Fibroblast of peridontal ligament (primary cell): ENCODE results near the gene RASGEF1B.

Experiments used
- DNase-seq: peaks from one replicate; pipeline ENCODE4 v3.0.0-alpha.2; 2010; ENCODE audit errors: extremely low read depth

RASGEF1B gene

GRCh38 chr4:81471588-81472280 is at the start of gene RASGEF1B:
Gene RASGEF1B, minus strand, starts transcription at chr4:81471907. Its CDS starts 12,399 bp downstream, at chr4:81459508.
- DNase-seq = peak; percentile 22

DNA sequence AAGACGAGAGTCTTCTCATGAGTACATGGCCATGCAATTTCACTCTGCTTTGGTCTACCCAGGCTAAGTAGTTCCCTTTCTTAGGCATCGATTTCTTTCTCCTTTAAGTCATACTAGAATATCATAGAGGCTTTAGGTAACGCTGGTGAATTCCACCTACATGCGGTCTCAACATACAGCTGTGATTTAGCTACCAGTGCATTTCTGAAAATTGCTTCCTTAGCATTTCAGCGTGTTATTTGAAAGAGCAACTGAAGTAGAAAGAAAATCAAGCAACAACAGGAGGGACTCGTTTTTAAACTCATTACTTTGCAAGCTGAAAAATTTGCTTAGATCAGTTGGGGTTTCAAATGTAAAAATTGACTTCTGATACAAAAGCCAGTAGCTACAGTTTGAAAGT is 48.1 kb upstream of the RASGEF1B start:
- DNase-seq = no peak

DNA sequence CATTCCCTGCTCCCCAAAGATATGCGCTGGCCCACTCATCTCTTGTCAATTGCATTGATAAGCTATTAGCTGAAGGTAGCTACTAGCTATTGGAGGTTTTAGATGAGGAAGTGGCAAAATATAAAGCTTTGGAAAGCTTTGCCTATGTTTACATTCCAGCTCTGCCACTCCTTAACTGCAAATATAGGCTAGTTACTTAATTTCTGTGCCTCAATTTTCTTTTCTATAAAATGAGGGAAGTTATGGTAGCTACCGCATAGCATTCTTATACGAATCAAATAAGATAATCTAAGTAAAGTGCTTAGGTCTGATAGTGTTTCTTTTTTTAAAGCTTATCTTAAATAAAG is 47.7 kb upstream of the RASGEF1B start:
- no peak for DNase-seq

DNA sequence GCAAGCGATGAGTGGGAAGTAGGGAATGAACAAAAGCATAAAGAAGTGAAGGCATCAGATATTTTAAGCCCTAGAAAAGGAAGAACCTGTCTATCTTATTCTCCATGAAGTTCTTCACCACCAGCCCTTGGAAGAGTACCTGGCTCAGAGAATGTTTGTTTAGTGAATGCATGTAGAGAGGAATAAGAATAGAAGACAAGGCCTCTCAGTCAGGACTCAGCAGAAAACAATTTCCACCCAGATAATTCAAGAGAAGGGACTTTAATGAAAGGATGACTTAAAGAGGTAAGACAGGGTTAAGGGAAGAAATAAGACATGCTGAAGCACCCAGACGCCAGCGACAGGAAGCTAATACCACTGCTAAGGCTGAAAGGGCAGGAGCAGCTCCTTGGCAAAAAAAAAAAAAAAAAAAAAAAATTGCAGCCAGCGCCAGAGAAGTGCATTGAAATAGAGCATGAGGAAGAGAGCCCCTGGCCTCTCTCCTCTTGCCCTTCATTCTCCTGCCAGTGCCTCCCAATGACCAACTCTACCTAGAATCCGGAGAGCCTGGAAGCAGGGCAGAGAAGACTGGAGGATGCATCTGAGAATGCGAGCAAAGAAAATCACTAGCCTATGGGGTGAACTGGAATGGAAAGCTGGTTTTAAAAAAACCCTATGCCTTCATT is 47.2 kb upstream of the RASGEF1B start:
- no peak for DNase-seq

DNA sequence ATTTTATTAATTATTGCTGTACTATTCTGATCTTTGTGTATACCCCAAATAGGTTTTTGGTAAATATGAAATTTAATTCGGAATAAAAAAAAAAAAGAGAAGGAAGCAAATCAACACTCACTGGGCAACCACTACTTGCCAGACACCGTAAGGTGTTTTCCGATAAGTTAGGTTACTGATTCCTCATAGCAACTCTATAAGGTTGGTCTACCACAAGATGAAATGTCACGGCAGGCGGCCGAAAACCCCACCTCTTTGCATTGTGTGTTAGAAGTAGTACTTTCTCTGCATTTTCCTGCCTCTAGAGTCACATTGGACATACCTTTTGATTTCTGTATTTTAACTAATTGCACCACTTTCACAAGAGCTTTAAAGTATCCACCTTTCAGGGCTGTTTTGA is 44.5 kb upstream of the RASGEF1B start:
- DNase-seq = no peak

GRCh38 chr4:81512757-81513501 is 41.2 kb upstream of the RASGEF1B start:
- no peak for DNase-seq

- DNase-seq = no peak
These were observed 40.5 kb upstream of the RASGEF1B start for GRCh38 chr4:81512001-81512756.

DNA sequence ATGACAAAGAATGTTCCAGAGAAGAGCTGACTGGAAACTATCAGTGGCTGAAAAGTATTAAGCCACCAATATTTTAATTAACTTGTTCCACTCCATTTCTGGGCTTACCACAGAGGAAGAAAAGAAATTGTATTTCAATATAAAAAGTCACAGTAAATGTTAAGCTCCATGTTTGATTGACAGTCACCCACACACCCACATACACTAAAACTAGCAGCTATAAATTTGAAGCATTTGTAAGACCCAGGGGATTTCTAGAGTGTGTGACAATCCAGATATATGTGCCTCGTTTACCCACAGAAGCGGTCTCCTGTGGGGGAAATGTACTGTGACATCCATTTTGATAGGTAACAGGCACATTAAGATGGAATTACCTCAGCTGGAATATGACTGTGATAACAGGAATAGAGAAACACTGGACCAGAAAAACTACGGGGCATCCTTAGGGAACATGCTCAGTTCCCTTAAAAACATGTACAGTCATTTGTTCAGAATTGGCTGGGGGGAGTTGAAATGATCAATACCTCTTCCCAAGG is 39.0 kb upstream of the RASGEF1B start:
- no peak for DNase-seq

DNA sequence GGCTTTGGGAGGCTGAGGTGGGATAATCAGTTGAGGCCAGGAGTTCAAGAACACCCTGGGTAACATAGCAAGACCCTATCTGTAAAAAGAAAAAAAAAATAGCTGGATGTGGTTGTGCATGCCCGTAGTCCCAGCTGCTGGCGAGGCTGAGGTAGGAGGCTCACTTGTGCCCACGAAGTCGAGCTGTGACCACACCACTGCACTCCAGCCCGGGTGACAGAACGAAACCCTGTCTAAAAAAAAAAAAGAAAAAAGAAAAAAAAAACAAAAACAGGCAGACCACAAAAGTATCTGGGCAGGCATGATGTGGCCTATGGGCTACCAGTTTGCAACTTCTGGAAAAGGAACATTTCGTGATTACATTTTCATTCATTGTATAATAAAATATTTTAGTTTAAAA is 38.1 kb upstream of the RASGEF1B start:
- DNase-seq = no peak

DNA sequence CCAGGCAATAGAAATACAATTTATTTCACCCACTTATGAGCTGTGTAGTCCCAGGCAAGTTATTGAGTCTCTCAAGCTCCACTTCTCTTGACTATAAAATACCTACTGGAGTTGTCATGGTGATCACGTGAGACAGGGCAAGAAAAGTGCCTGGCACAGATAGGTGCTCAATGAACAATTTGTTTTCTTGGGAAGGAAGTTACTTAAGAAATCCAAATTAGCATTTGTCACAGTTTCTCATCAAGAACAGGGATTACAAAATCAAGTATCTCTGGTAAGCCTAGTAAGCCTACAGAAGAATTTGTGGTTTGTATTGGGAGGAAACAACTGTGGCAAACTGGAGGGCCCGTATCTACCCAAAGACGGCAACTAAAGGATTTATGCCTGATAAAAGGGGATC is 37.5 kb upstream of the RASGEF1B start:
- no peak for DNase-seq

- no peak for DNase-seq
These were observed 36.9 kb upstream of the RASGEF1B start for GRCh38 chr4:81508411-81509185.

GRCh38 chr4:81507530-81507929 is 35.8 kb upstream of the RASGEF1B start:
- DNase-seq = no peak

GRCh38 chr4:81506731-81507130 is 35.0 kb upstream of the RASGEF1B start:
- no peak for DNase-seq

GRCh38 chr4:81505726-81506125 is 34.0 kb upstream of the RASGEF1B start:
- DNase-seq = no peak

GRCh38 chr4:81505004-81505598 is 33.4 kb upstream of the RASGEF1B start:
- DNase-seq = no peak

DNA sequence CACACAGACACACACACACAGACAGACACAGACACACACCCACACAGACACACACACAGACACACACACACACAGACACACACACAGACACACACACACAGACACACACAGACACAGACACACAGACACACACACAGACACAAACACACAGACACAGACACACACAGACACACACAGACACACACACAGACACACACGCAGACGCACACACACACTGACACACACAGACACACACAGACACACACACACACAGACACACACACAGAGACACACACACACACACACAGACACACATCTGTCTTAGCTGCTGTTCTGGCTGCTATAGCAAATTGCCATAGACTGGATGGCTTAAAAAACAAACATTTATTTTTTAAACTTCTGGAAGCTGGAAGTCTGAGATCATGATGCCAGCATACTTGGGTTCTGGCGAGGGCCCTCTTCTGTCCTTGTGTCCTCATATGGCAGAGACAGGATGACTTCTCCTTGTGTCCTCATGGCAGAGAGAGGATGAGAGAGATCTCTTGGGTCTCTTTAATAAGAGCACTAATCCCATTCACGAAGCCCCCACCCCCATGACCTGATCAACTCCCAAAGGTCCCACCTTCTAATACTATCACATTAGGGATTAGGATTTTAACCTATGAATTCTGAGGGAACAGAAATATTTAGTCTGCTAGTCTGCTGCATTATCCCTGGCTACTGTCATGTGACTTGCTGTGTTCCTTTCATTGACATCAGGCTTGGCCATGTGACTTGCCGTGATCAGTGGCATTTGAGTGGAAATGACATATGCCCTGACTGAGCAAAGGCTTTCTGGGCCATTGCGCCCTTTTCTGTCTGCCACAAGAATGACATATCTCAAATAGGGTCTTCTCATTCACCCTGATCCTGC is 32.7 kb upstream of the RASGEF1B start:
- no peak for DNase-seq

DNA sequence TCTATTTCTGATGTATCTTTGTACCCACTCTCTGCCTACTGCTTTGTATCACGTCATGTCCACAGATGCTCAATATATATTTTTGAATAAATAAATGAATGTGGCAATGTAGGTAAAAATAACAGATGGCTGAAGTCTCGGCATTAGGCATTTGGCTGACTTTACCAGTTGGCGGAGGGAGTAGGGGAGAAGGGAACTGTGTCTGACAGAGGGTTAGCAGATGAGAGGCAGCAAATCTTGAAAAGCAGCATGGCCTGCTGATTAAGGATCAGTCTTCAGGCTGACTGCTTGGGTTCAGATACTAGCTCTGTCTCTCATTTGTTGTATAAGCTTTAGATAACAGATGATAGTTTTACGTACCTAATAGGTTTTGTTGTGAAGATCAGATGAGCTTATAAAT is 31.9 kb upstream of the RASGEF1B start:
- no peak for DNase-seq

DNA sequence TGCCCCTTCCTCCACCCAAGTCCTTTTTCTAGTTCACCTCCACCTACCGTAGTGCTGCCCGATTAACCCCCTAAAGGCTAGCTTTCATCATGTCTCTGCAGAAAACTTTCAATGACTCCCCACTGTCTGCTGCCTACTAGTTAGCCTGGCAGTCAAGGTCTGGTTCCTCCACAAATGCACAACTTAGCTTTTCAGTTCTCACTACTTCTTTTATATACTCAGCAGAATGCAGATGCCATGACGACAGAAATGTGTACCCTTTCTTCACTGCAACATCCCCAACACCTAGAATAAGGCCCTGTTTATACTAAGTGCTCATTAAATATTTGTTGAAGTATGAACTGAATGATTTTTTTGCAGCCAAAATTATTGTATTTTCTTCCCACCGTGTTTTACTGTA is 30.9 kb upstream of the RASGEF1B start:
- DNase-seq = no peak

- no peak for DNase-seq
These were observed 28.1 kb upstream of the RASGEF1B start for GRCh38 chr4:81499840-81500239.
